Colonic mucosa (tissue), 4 donors: ENCODE measurements around the gene AFTPH. TPM values are rescaled to one million over a fixed set of nuclear protein-coding genes. Genes with fewer than 3 reads are reported as not detected.
A peak's percentile ranks its signal among the peaks of the same experiment; 100 is the strongest.

ENCODE experiments used
- DNase-seq: peaks from one replicate; pipeline ENCODE4 v3.0.0-alpha.2; 2020
- H3K27ac ChIP-seq: fragments of 200-600 bp; one replicate; pipeline ENCODE4 v1.8.0; 2021
- H3K27me3 ChIP-seq: fragments of 200-600 bp; one replicate; pipeline ENCODE4 v1.8.0; 2021
- H3K36me3 ChIP-seq: fragments of 200-600 bp; one replicate; pipeline ENCODE4 v1.8.0; 2021
- H3K4me1 ChIP-seq: fragments of 200-600 bp; one replicate; pipeline ENCODE4 v1.8.0; 2021; ENCODE audit warnings: mild to moderate bottlenecking
- H3K4me3 ChIP-seq: fragments of 200-600 bp; one replicate; pipeline ENCODE4 v1.8.0; 2021
- H3K9ac ChIP-seq, 2 donors: one replicate each; pipeline ENCODE4 v1.7.0; 2013; ENCODE audit warnings: control low read depth in 2 of 2, low read depth in 2 of 2, low read length in 2 of 2
- H3K9me3 ChIP-seq: fragments of 200-600 bp; one replicate; pipeline ENCODE4 v1.8.0; 2021
- intact Hi-C: fragments of 100-400 bp; cut with DNase I; formaldehyde crosslinking; loops from one replicate; pipeline ENCODE4 v1.14.1; 2022
- total RNA-seq, 2 donors: library from RNA; stranded (reverse); fragmentation: NEBNext Ultra II Directional in 1 of 2; extraction: Animal tissue kit (Norgen Biotek cat#: 25700) in 1 of 2; gene quantifications; one replicate each; pipeline ENCODE4 v1.2.1, GENCODE V29; 2021
- TF ChIP-seq, protein P1 (sequence below): fragments of 200-600 bp; IDR thresholded peaks from one replicate; pipeline ENCODE4 v1.8.0; 2022; ENCODE audit warnings: antibody characterized with exemption, mild to moderate bottlenecking
- donor health status: healthy.
- donor health status: DM: no; HTN: no; CAD: no.
- donor health status: DM: no; HTN: no; CAD: no.

The AFTPH gene
- total RNA-seq, 2 donors from 2014 or later = 49.4 to 67.3 TPM

DNA sequence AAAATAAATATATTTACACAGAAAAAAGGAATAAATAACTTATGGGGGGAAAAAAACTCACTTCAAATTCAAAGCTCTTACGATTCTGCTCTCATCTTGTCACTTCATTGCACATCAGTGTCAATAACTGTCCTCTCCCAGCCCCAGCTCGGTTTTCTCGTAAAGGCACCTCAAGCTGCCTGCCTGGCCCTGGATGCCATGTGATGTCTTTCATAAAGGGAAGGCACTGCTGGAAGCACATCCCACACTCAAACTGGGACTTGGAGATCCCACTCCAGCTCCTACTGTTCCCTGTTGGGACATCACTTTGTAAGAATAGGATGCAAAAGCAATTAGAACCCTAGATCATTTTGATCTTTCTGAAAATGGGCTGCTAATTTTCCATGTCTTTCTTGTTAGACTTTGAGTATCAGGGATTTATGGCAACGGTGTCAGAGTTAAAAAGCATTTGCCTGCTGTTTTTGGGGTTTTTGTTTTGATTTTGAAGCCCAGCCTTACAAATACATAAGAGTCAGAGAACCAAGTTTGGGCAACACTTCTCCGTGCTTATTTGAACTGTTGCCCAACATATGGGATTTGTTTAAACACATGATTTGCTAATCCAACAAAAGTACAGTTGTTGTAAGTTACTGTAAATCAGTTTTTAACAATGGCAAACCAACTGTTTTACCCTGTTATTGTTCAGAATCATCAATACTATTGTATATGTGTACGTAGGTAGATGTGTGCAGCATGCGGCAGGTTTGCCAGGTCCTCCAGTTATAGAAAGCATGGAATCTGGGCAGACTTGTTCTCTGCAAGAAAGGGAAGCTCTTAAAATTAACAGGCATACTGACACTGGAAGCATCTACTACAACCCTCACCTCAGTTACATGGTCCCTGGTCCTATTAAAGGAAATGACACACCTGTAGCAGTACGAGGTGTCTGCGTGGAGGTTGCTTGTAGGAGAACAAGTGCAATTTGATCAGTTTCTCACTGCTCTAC is 109.0 kb downstream of the AFTPH start:
- Histone ChIP-seq H3K27me3 (no peaks in the 10 kb centered on the region), H3K4me3 (no peak overlapping the region), H3K9ac (no peak overlapping the region), H3K4me1 (no peaks in the 10 kb centered on the region), H3K36me3 (peaks cover 7% of the 10 kb centered on the region), H3K27ac (no peak overlapping the region), H3K9me3 (no peaks in the 10 kb centered on the region)
- TF ChIP-seq, protein P1, sequence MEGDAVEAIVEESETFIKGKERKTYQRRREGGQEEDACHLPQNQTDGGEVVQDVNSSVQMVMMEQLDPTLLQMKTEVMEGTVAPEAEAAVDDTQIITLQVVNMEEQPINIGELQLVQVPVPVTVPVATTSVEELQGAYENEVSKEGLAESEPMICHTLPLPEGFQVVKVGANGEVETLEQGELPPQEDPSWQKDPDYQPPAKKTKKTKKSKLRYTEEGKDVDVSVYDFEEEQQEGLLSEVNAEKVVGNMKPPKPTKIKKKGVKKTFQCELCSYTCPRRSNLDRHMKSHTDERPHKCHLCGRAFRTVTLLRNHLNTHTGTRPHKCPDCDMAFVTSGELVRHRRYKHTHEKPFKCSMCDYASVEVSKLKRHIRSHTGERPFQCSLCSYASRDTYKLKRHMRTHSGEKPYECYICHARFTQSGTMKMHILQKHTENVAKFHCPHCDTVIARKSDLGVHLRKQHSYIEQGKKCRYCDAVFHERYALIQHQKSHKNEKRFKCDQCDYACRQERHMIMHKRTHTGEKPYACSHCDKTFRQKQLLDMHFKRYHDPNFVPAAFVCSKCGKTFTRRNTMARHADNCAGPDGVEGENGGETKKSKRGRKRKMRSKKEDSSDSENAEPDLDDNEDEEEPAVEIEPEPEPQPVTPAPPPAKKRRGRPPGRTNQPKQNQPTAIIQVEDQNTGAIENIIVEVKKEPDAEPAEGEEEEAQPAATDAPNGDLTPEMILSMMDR = no peak
- intact Hi-C loops = no loop called here
- no peak for DNase-seq

DNA sequence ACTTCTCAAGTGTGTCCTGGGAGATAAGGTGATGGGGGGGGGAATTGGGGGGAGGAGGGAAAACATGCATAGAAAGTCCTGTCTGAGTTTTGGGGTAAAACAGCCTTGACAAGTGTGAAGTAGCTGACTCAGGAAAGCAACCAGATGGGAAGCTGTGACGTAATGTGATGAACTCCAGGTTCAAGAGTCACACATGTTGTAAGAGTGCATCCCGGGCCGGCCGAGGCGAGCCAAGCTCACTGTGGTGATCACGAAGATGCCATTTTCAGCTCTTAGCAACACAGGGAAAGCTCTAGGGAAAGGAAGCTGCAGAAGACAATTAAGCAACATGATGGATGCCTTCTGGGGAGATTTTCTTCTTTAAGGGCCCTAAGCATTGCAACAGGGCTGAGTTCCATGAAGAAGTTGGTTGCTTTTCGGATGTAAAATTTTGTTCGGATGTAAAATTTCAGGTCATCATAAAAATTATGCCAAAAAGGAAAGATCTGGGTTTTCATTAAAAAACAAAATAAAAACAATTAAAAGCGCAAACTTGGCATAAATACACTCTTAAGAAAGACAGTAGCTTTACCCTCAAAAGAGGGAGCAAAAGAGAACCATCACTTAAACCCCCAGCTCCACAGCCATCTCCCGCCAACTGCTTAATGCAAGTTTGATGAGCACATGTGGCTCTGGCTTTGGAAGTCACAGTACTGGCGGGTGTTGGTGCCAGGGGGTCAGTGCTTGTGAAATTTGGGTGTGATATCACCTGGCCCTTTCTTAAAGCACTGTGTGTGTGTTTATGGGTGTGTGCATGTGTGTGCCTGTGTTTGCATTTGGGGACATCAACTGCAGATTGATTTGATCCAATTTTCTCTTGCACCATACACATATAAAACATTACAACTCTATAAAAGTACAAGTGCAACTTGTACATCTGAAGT is 110.5 kb downstream of the AFTPH start:
- Histone ChIP-seq H3K4me1 (no peaks in the 10 kb centered on the region), H3K9me3 (no peaks in the 10 kb centered on the region), H3K9ac (no peak overlapping the region), H3K36me3 (peaks cover 7% of the 10 kb centered on the region), H3K27ac (no peak overlapping the region), H3K4me3 (no peak overlapping the region), H3K27me3 (no peaks in the 10 kb centered on the region)
- intact Hi-C loops = no loop called here
- no peak for DNase-seq
- TF ChIP-seq, protein P1 = no peak

DNA sequence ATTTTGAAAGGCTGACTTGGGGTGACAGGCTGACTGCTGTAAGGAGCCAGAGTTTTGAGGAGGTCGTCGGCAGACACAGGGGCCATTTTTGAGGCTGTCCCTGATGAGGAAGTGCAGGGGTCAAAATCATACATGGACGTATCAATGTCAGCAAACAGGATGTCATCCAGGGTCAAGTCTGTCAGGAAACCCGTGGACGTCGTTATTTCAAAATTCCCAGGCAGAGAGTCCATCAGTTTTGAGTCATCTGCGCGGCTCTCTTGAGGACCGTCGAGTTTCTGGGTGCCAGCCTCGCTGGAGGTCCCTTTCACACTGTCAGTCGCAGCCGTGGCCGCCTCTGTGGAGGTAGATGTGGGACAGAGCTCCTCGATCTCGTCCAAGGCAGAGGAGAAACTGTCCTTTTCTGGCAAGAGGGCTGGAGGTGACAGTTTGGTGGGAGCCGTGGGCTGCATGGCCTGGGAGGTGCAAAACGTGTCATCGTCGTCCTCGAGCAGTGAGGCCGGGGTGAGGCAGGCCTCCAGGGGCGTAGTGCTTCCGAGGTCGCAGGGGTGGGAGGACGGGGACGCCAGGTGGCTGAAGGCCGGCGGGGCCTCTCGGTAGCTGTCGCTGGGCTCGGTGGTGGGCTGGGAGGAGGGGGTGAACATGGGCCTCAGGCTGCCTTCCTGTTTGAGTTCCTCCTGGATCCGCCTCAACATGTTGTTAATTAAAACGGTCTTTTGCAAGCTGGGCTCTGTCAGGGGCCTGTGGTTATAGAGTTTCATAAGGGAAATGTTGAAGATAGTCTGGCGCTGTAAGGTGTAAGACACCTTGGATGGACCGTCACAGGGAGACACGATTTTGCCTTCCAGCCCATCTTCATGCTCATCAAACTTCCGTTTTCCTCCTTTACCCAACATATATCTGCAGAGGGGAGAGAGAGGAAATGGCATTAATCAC is 112.1 kb downstream of the AFTPH start:
- TF ChIP-seq, protein P1 = no peak
- Histone ChIP-seq H3K36me3 (peaks cover 7% of the 10 kb centered on the region), H3K4me3 (no peak overlapping the region), H3K9ac (no peak overlapping the region), H3K4me1 (no peaks in the 10 kb centered on the region), H3K27ac (peak overlapping the region; percentile 23), H3K27me3 (no peaks in the 10 kb centered on the region), H3K9me3 (no peaks in the 10 kb centered on the region)
- no peak for DNase-seq
- intact Hi-C loops = no loop called here

DNA sequence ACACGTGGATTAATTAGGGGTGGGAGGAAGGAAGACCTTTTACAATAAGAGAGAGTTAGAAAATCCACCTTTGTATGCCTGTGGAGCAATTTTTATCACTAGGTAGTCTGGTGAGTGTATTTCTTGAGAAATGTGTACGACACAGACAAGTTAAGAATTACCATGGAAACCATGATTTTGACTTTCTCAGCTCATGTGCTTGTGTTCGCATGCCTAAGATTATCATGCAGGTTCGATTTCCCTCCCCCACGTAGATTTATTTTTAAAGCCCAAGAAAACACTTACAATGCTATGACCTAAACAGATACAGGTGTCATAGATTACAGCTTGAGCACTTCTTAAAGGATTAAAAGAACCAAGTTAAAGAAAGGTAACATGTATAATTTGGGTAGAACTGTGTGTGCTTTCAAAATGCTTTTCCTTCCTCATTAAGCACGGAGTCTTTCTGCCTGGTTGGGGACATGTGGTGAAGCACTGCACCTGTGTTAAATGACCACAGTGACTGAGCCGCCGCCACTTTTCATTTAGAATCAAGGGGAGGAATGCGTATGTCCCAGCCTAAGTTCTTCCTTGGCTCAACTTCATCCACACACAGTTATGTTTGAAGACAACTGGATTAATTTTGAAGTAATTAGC is 113.0 kb downstream of the AFTPH start:
- H3K9ac ChIP-seq = no peak overlapping the region

More for the DNA sequence above, 113.0 kb downstream of the AFTPH start:
- TF ChIP-seq, protein P1 = no peak
- Histone ChIP-seq H3K27ac (peak overlapping the region; percentile 23), H3K4me1 (no peaks in the 10 kb centered on the region), H3K4me3 (no peak overlapping the region), H3K36me3 (peaks cover 7% of the 10 kb centered on the region), H3K9me3 (no peaks in the 10 kb centered on the region), H3K27me3 (no peaks in the 10 kb centered on the region)
- DNase-seq = no peak
- intact Hi-C loops = no loop called here
